GM12891 (cell line): ENCODE measurements around the gene ATP1A3.

Experiments
- PAX5 ChIP-seq: IDR thresholded peaks from 2 replicates; pipeline ENCODE4 v1.6.1; 2011; ENCODE audit warnings: low read length, moderate library complexity, mild to moderate bottlenecking; ENCODE audit not compliant: insufficient read depth, severe bottlenecking
- POLR2A ChIP-seq: IDR thresholded peaks from 2 replicates; pipeline ENCODE4 v1.6.1; 2011; ENCODE audit warnings: low read depth, low read length, control low read depth
- POLR2AphosphoS5 ChIP-seq: IDR thresholded peaks from 2 replicates; pipeline ENCODE4 v1.6.1; 2011; ENCODE audit warnings: low read depth, low read length, control low read depth
- POU2F2 ChIP-seq: IDR thresholded peaks from 2 replicates; pipeline ENCODE4 v1.6.1; 2011; ENCODE audit warnings: low read depth, mild to moderate bottlenecking, control low read depth, low read length, moderate library complexity
- SPI1 ChIP-seq: IDR thresholded peaks from 2 replicates; pipeline ENCODE4 v1.6.1; 2011; ENCODE audit warnings: low read depth, low read length, control low read depth
- TAF1 ChIP-seq: IDR thresholded peaks from 2 replicates; pipeline ENCODE4 v1.6.1; 2011; ENCODE audit warnings: low read depth, low read length, control low read depth

- no peak for TF ChIP-seq POLR2AphosphoS5
- TF ChIP-seq POLR2A: no peak; the same call in 1 of the 2 replicates
- TF ChIP-seq TAF1: no peak
- TF ChIP-seq SPI1: no peak
- TF ChIP-seq PAX5: no peak
- no peak for TF ChIP-seq POU2F2
These were observed 75.3 kb downstream of the ATP1A3 start for GRCh38 chr19:41918653-41919244.
